ENCODE data around the gene RASL10B.

Gene RASL10B

DNA sequence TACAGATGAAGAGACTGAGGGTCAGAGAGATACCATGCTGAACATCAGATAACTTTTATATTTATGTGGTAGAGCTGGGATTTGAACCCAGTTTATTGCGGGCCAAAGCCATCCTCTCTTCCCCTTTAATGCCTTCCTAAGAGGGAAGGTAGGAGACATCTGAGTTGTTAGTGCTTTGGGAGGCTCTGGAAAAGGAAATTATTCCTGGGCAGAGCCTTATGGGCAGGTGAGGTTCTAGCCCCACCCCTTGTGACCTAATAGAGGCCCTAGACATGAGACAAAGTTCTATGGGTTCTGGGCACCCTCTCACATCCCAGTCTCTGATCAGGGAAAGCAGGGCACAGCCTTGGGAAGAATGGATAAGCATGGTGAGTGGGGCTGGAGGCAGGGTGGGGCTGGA is 29.1 kb downstream of the RASL10B start, which contains the start of gene C17orf50:
TSS of gene C17orf50 (plus strand) at position 301 of the 400 bp plus-strand sequence. CDS start at position 356, 55 bp downstream.
- no peak for DNase-seq (ENCODE audit: low read depth)
- TF ChIP-seq, protein P1, sequence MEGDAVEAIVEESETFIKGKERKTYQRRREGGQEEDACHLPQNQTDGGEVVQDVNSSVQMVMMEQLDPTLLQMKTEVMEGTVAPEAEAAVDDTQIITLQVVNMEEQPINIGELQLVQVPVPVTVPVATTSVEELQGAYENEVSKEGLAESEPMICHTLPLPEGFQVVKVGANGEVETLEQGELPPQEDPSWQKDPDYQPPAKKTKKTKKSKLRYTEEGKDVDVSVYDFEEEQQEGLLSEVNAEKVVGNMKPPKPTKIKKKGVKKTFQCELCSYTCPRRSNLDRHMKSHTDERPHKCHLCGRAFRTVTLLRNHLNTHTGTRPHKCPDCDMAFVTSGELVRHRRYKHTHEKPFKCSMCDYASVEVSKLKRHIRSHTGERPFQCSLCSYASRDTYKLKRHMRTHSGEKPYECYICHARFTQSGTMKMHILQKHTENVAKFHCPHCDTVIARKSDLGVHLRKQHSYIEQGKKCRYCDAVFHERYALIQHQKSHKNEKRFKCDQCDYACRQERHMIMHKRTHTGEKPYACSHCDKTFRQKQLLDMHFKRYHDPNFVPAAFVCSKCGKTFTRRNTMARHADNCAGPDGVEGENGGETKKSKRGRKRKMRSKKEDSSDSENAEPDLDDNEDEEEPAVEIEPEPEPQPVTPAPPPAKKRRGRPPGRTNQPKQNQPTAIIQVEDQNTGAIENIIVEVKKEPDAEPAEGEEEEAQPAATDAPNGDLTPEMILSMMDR (IDR thresholded peaks at IDR 0.05; ENCODE audit: low read depth, low read length, missing control alignments), result no peak
- in situ Hi-C loops (cut with HindIII; ENCODE audit: low sequenced_read_pairs), result no loop called here
- H3K4me3 ChIP-seq (ENCODE audit: low read depth, low read length), result no peak within 1 kb of the TSS

GRCh38 chr17:35761601-35762000 is 30.2 kb downstream of the RASL10B start:
- no peak overlapping the region for H3K4me3 ChIP-seq (ENCODE audit: low read depth, low read length)
- no peak for DNase-seq (ENCODE audit: low read depth)
- in situ Hi-C loops (cut with HindIII; ENCODE audit: low sequenced_read_pairs), result no loop called here
- TF ChIP-seq, protein P1 (IDR thresholded peaks at IDR 0.05; ENCODE audit: low read depth, low read length, missing control alignments), result no peak

DNA sequence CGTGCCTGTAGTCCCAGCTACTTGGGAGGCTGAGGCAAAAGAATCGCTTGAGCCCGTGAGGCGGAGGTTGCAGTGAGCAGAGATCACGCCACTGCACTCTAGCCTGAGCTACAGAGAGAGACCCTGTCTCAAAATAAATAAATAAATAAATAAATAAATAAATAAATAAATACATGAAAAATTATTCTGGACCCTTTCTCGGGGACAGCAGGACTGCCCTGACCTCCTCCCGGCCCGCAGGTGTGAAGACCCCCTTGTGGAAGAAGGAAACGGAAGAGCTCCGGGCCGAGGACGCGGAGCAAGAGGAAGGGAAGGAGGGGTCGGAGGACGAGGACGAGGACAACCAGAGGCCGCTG is 32.3 kb downstream of the RASL10B start:
- H3K4me3 ChIP-seq (ENCODE audit: low read depth, low read length), result peak overlapping the region; percentile 39
- in situ Hi-C loops (cut with HindIII; ENCODE audit: low sequenced_read_pairs), result no loop called here

GRCh38 chr17:35764123-35764991 is 32.9 kb downstream of the RASL10B start:
- peak overlapping the region; percentile 39 for H3K4me3 ChIP-seq (ENCODE audit: low read depth, low read length)
- TF ChIP-seq, protein P1 (IDR thresholded peaks at IDR 0.05; ENCODE audit: low read depth, low read length, missing control alignments), result peak; percentile 89
- peak; percentile 55 for DNase-seq (ENCODE audit: low read depth)
- in situ Hi-C loops (cut with HindIII; ENCODE audit: low sequenced_read_pairs), result no loop called here

More for the DNA sequence above, 32.3 kb downstream of the RASL10B start:
- DNase-seq (ENCODE audit: low read depth), result no peak
- TF ChIP-seq, protein P1 (IDR thresholded peaks at IDR 0.05; ENCODE audit: low read depth, low read length, missing control alignments), result no peak

GRCh38 chr17:35765086-35765710 is 33.8 kb downstream of the RASL10B start:
- TF ChIP-seq, protein P1 (IDR thresholded peaks at IDR 0.05; ENCODE audit: low read depth, low read length, missing control alignments), result no peak
- in situ Hi-C loops (cut with HindIII; ENCODE audit: low sequenced_read_pairs), result no loop called here
- H3K4me3 ChIP-seq (ENCODE audit: low read depth, low read length), result no peak overlapping the region
- no peak for DNase-seq (ENCODE audit: low read depth)

- in situ Hi-C loops (cut with HindIII; ENCODE audit: low sequenced_read_pairs), result no loop called here
- TF ChIP-seq, protein P1 (IDR thresholded peaks at IDR 0.05; ENCODE audit: low read depth, low read length, missing control alignments), result no peak
- H3K4me3 ChIP-seq (ENCODE audit: low read depth, low read length), result no peak overlapping the region
- no peak for DNase-seq (ENCODE audit: low read depth)
Measured at GRCh38 chr17:35765756-35766488, 34.5 kb downstream of the RASL10B start.
